Keratinocyte (primary cell): ENCODE measurements around the gene SLC10A6. TPM values are rescaled to one million over a fixed set of nuclear protein-coding genes. Genes with fewer than 3 reads are reported as not detected.
A peak's percentile ranks its signal among the peaks of the same experiment; 100 is the strongest.

Experiments
- DNase-seq: peaks from one replicate; pipeline ENCODE4 v3.0.0-alpha.2; 2011; ENCODE audit warnings: low read depth, missing footprints, low spot score
- FAIRE-seq: peaks from 2 replicates; lab custom pipeline; 2011; peaks lifted over from hg19 to GRCh38; lab: Jason Lieb, UNC
- H2AFZ ChIP-seq: 2 replicates; pipeline ENCODE4 v1.6.0; 2012; ENCODE audit warnings: low read length, control low read depth, inconsistent platforms; ENCODE audit not compliant: control insufficient read depth
- H3K27ac ChIP-seq: 2 replicates; pipeline ENCODE4 v1.5.1; 2011; ENCODE audit warnings: low read length; ENCODE audit not compliant: control insufficient read depth, insufficient read depth
- H3K27me3 ChIP-seq: 3 replicates; pipeline ENCODE4 v1.6.0; 2011; ENCODE audit warnings: low read length; ENCODE audit not compliant: control insufficient read depth, insufficient read depth; ENCODE audit errors: extremely low read depth
- H3K36me3 ChIP-seq, 2 experiments: 2 replicates in 1 of 2; 3 replicates in 1 of 2; pipeline ENCODE4 v1.5.1; 2011; ENCODE audit warnings: low read length in 2 of 2, mild to moderate bottlenecking in 1 of 2; ENCODE audit not compliant: control insufficient read depth in 2 of 2, insufficient read depth in 2 of 2; ENCODE audit errors: extremely low read depth in 1 of 2
- H3K4me1 ChIP-seq: 3 replicates; pipeline ENCODE4 v1.5.1; 2011; ENCODE audit warnings: low read length; ENCODE audit not compliant: control insufficient read depth, insufficient read depth; ENCODE audit errors: extremely low read depth
- H3K4me2 ChIP-seq: 3 replicates; pipeline ENCODE4 v1.6.0; 2011; ENCODE audit warnings: low read depth, low read length; ENCODE audit not compliant: control insufficient read depth, insufficient read depth; ENCODE audit errors: extremely low read depth
- H3K4me3 ChIP-seq, 3 experiments: fragments of 200-600 bp in 1 of 3; sonication (generic) in 1 of 3; 2 replicates in 2 of 3; 3 replicates in 1 of 3; pipeline ENCODE4 v1.5.1; 2011 to 2016; ENCODE audit warnings: low read length in 3 of 3, mild to moderate bottlenecking in 3 of 3, control low read depth in 2 of 3, inconsistent platforms in 1 of 3, low read depth in 1 of 3, mixed read lengths in 1 of 3, mixed run types in 1 of 3, moderate library complexity in 1 of 3; ENCODE audit not compliant: control insufficient read depth in 2 of 3, insufficient read depth in 2 of 3; ENCODE audit errors: extremely low read depth in 1 of 3
- H3K79me2 ChIP-seq: 2 replicates; pipeline ENCODE4 v1.6.0; 2012; ENCODE audit warnings: low read length; ENCODE audit not compliant: control insufficient read depth, insufficient read depth
- H3K9ac ChIP-seq: 3 replicates; pipeline ENCODE4 v1.6.0; 2011; ENCODE audit warnings: low read length; ENCODE audit not compliant: control insufficient read depth, insufficient read depth; ENCODE audit errors: extremely low read depth
- H3K9me1 ChIP-seq: 3 replicates; pipeline ENCODE4 v1.6.0; 2011; ENCODE audit warnings: low read length; ENCODE audit not compliant: control insufficient read depth, insufficient read depth; ENCODE audit errors: extremely low read depth
- H3K9me3 ChIP-seq: 2 replicates; pipeline ENCODE4 v1.5.1; 2012; ENCODE audit warnings: low read depth, low read length; ENCODE audit not compliant: control insufficient read depth
- H4K20me1 ChIP-seq: 3 replicates; pipeline ENCODE4 v1.6.0; 2011; ENCODE audit warnings: low read length; ENCODE audit not compliant: control insufficient read depth, insufficient read depth; ENCODE audit errors: extremely low read depth
- EZH2 ChIP-seq: IDR thresholded peaks from one replicate; pipeline ENCODE4 v1.6.1; 2012; ENCODE audit warnings: inconsistent platforms, mild to moderate bottlenecking, low read length, moderate library complexity
- dilution Hi-C: fragments of 300-500 bp; cut with MboI; formaldehyde crosslinking; loops from one replicate; pipeline ENCODE4 v1.7.0; 2020; ENCODE audit warnings: low sequenced_read_pairs; ENCODE audit not compliant: extremely low pct_ligation_motif_present
- polyA plus RNA-seq, 5 experiments: library from polyadenylated mRNA; depleted of rRNA in 3 of 5; stranded (reverse) in 3 of 5; stranded (forward) in 1 of 5; unstranded in 1 of 5; fragments of >200 nt; gene quantifications; 1 replicate in 1 of 5; 2 replicates in 3 of 5; 3 replicates in 1 of 5; pipeline versions ENCODE4 v1.2.1 to v1.2.3, GENCODE V29; 2011 to 2012; ENCODE audit warnings: missing spikeins in 2 of 5, low read depth in 1 of 5, low replicate concordance in 1 of 5
- TF ChIP-seq, protein P1 (sequence below), 3 experiments: IDR thresholded peaks in 1 of 3; conservative IDR thresholded peaks in 1 of 3; optimal IDR thresholded peaks in 1 of 3; 2 replicates in 2 of 3; 3 replicates in 1 of 3; pipeline versions ENCODE3 to v1.5.1; 2011; ENCODE audit warnings: low read length in 3 of 3, mild to moderate bottlenecking in 3 of 3, moderate library complexity in 2 of 3, control low read depth in 1 of 3, inconsistent platforms in 1 of 3; ENCODE audit not compliant: insufficient read depth in 2 of 3; ENCODE audit errors: extremely low read depth in 1 of 3

The SLC10A6 gene
- polyA plus RNA-seq, 1 donor (not counting 4 experiments of a cell fraction or from before 2014, with no cell fraction given): 27.7 TPM

DNA sequence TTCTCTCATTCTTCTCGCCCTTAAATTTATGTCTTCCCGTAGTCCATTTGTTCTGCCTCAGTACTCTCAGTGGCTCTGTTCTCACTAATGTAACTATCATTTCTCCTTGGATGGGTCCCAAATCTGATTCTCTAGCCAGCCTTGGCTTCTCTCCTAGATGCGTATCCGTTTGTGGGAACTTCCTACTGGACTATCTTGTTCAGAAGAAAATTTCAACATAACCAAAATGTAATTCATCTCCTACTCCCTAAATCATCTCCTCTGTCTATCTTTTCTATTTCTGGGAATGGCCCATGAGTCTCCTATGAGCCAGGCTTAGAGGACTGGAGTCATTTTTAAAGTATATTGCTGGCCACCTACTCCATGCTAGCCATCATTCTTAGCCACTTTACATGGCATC lies 47.4 kb upstream of the SLC10A6 start:
- no peaks in the 10 kb centered on the region for H3K27me3 ChIP-seq
- DNase-seq (no peak), FAIRE-seq (no peak)
- H4K20me1 ChIP-seq: no peaks in the 10 kb centered on the region
- peaks cover 0 to 4% of the 10 kb centered on the region in 2 experiments for H3K36me3 ChIP-seq
- no peak overlapping the region for H3K27ac ChIP-seq
- no peaks in the 10 kb centered on the region for H3K9me3 ChIP-seq
- TF ChIP-seq, protein P1, sequence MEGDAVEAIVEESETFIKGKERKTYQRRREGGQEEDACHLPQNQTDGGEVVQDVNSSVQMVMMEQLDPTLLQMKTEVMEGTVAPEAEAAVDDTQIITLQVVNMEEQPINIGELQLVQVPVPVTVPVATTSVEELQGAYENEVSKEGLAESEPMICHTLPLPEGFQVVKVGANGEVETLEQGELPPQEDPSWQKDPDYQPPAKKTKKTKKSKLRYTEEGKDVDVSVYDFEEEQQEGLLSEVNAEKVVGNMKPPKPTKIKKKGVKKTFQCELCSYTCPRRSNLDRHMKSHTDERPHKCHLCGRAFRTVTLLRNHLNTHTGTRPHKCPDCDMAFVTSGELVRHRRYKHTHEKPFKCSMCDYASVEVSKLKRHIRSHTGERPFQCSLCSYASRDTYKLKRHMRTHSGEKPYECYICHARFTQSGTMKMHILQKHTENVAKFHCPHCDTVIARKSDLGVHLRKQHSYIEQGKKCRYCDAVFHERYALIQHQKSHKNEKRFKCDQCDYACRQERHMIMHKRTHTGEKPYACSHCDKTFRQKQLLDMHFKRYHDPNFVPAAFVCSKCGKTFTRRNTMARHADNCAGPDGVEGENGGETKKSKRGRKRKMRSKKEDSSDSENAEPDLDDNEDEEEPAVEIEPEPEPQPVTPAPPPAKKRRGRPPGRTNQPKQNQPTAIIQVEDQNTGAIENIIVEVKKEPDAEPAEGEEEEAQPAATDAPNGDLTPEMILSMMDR (optimal IDR thresholded peaks at IDR 0.05 in 1 of 3, IDR thresholded peaks at IDR 0.05 in 1 of 3, conservative IDR thresholded peaks at IDR 0.05 in 1 of 3; ENCODE audit: extremely low read depth in 1 of 3, insufficient read depth in 2 of 3, low read length in 3 of 3): no peak
- no peak for TF ChIP-seq EZH2
- H2AFZ ChIP-seq: no peak overlapping the region
- no peak overlapping the region for H3K9ac ChIP-seq
- H3K9me1 ChIP-seq: no peaks in the 10 kb centered on the region
- peaks cover 5% of the 10 kb centered on the region for H3K79me2 ChIP-seq
- no peak overlapping the region for H3K4me3 ChIP-seq
- dilution Hi-C loops: no loop called here
- H3K4me2 ChIP-seq: no peak overlapping the region
- H3K4me1 ChIP-seq: peaks cover 25% of the 10 kb centered on the region

DNA sequence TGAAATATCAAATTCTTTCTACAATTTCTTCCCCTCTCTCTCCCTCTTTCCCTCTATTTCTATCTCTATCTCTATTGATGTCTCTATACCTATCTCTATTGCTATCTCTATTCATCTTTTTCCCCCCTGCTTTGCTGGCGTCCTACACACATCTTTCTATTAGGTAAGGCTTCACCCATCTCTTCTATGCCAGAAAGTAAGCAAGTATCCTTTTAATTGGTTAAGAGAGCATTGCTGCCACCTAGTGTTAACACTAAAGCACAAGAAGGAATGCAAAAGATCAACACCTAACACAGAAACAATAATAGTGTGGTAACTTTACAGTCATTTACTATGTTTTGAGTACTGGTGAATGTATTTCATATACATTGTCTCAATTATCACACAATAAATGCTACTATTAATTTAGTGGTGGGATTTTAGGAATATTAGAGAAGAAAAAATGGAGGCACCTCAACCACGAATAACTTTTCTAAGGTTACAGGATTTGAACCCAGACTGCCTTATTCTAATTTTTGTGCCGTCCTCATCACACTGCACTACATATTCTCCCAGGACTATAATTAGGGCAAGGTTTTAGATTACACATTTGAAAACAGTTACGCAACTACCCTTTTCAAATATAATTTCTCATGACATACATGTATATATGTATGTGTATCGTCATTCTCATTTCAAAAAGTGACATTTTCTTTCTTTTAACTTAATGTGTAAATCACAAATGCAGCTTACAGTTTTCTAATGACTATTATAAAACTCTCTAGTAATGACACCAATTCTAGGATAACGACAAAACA lies 46.7 kb upstream of the SLC10A6 start:
- Histone ChIP-seq H3K79me2 (peaks cover 5% of the 10 kb centered on the region), H3K9me3 (no peaks in the 10 kb centered on the region), H3K27ac (no peak overlapping the region), H3K9ac (no peak overlapping the region), H3K4me1 (peaks cover 32% of the 10 kb centered on the region), H3K4me3 (no peak overlapping the region), H3K4me2 (no peak overlapping the region), H3K9me1 (no peaks in the 10 kb centered on the region), H4K20me1 (no peaks in the 10 kb centered on the region), H3K36me3 (peaks cover 0 to 4% of the 10 kb centered on the region in 2 experiments), H2AFZ (no peak overlapping the region), H3K27me3 (no peaks in the 10 kb centered on the region)
- peak; percentile 83 for FAIRE-seq
- TF ChIP-seq, protein P1 (optimal IDR thresholded peaks at IDR 0.05 in 1 of 3, IDR thresholded peaks at IDR 0.05 in 1 of 3, conservative IDR thresholded peaks at IDR 0.05 in 1 of 3; ENCODE audit: extremely low read depth in 1 of 3, insufficient read depth in 2 of 3, low read length in 3 of 3): peak in 2 of 3 experiments; percentile 48 to 55
- no peak for TF ChIP-seq EZH2
- DNase-seq: no peak
- dilution Hi-C loops: no loop called here
